ENCODE measurements around the gene C2CD2. TPM values are rescaled to one million over a fixed set of nuclear protein-coding genes. Genes with fewer than 3 reads are reported as not detected.

C2CD2 gene
- total and polyA plus RNA-seq, 2 of the 8 experiments (the other 6 are each of a cell fraction or from before 2014, with no cell fraction given): 10.4 to 13.0 TPM

GRCh38 chr21:41892726-41893125, 61.1 kb downstream of the C2CD2 start:
- H3K27ac ChIP-seq (ENCODE audit: low read depth, low read length): no peak overlapping the region
- H4K5ac ChIP-seq (ENCODE audit: insufficient read length, low read depth, low read length): no peak overlapping the region
- ChIA-PET CTCF (ENCODE audit: partially characterized antibody) (interaction anchor here (2.9 kb wide), 1 partner anchor 15 kb away, joined by 8 read pairs; no protein-coding TSS in a partner anchor), POLR2A (ENCODE audit: partially characterized antibody) (interaction anchor here (2.5 kb wide), 1 partner anchor 13 kb away, joined by 6 read pairs; the partner anchor contains the start of gene PRDM15)
- no peak overlapping the region for H3K4me3 ChIP-seq (ENCODE audit: extremely low read depth in 1 of 4, insufficient read depth in 2 of 4, low read depth in 3 of 4, low read length in 4 of 4)
- H2BK12ac ChIP-seq (ENCODE audit: low read depth, low read length): no peak overlapping the region
- H2BK120ac ChIP-seq (replicated peaks; ENCODE audit: low read depth, low read length): no peak overlapping the region
- no peaks in the 10 kb centered on the region for H3K23me2 ChIP-seq (ENCODE audit: low read depth, low read length)
- peaks cover 0 to 2% of the 10 kb centered on the region in 2 experiments for H4K20me1 ChIP-seq (replicated peaks in 1 of 2; ENCODE audit: control insufficient read depth in 1 of 2, insufficient read depth in 2 of 2, low read length in 2 of 2)
- no peak for FAIRE-seq
- WGBS, 2 experiments (ENCODE audit: extremely low coverage in 1 of 2, insufficient coverage in 1 of 2, insufficient read length in 1 of 2, insufficient replicate concordance in 2 of 2, low coverage in 1 of 2, low lambda C conversion rate in 2 of 2, missing lambda C conversion rate in 1 of 2): 90% methylated on average over 15 of the region's 16 CpGs; no CpG with 5 or more reads in 1 of the 2 experiments
- no peak overlapping the region for H2AFZ ChIP-seq (ENCODE audit: low read length)
- H3K9me3 ChIP-seq (ENCODE audit: insufficient read depth in 2 of 2, low read depth in 1 of 2, low read length in 1 of 2): no peaks in the 10 kb centered on the region
- H4K8ac ChIP-seq (ENCODE audit: extremely low read depth, insufficient read depth, low read length): peak overlapping the region; percentile 52; the same call in 1 of the 2 replicates
- H3K56ac ChIP-seq (replicated peaks; ENCODE audit: insufficient read length, low read depth, low read length): no peak overlapping the region
- H3K36me3 ChIP-seq (ENCODE audit: control insufficient read depth in 2 of 4, insufficient read depth in 4 of 4, low read length in 3 of 4): peaks cover 0 to 2% (median 0%) of the 10 kb centered on the region in 4 experiments; a peak in 1 of 8 replicates
- H3K18ac ChIP-seq (ENCODE audit: extremely low read depth, low read length): no peak overlapping the region; the same call in 1 of the 2 replicates
- H2AK5ac ChIP-seq (ENCODE audit: low read depth, low read length): no peak overlapping the region
- H2BK5ac ChIP-seq (ENCODE audit: low read depth, low read length): no peak overlapping the region
- H3K4me1 ChIP-seq (replicated peaks in 1 of 4; ENCODE audit: control insufficient read depth in 3 of 4, insufficient read depth in 4 of 4, low read length in 3 of 4): peaks cover 4 to 17% (median 14%) of the 10 kb centered on the region in 4 experiments
- TF ChIP-seq, protein P1, sequence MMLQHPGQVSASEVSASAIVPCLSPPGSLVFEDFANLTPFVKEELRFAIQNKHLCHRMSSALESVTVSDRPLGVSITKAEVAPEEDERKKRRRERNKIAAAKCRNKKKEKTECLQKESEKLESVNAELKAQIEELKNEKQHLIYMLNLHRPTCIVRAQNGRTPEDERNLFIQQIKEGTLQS (IDR thresholded peaks at IDR 0.05; ENCODE audit: insufficient read depth, low read depth, low read length): no peak
- no peak for TF ChIP-seq TBP (IDR thresholded peaks at IDR 0.05; ENCODE audit: low read depth, low read length)
- TF ChIP-seq HDAC2 (IDR thresholded peaks at IDR 0.05; ENCODE audit: borderline replicate concordance in 1 of 2, low read depth in 2 of 2, low read length in 2 of 2): no peak
- no peak for TF ChIP-seq SP4 (IDR thresholded peaks at IDR 0.05; ENCODE audit: low read length)
- TF ChIP-seq SIRT6 (IDR thresholded peaks at IDR 0.05; ENCODE audit: low read length): no peak
- no peak for TF ChIP-seq HDAC6 (IDR thresholded peaks at IDR 0.05; ENCODE audit: low read depth, low read length)
- no peak for TF ChIP-seq CBX8 (IDR thresholded peaks at IDR 0.05; ENCODE audit: borderline replicate concordance, low read depth, low read length)
- no peak for TF ChIP-seq CEBPB (IDR thresholded peaks at IDR 0.05; ENCODE audit: low read depth, low read length)
- no peak for TF ChIP-seq KDM4A (IDR thresholded peaks at IDR 0.05; ENCODE audit: low read depth, low read length, severe bottlenecking)
- TF ChIP-seq JUN (IDR thresholded peaks at IDR 0.05; ENCODE audit: low read depth, low read length): no peak
- no peak for TF ChIP-seq NANOG (IDR thresholded peaks at IDR 0.05; ENCODE audit: insufficient read depth, low read depth, low read length, poor library complexity, severe bottlenecking)
- H3K27me3 ChIP-seq (replicated peaks in 1 of 4; ENCODE audit: control insufficient read depth in 3 of 4, extremely low read depth in 1 of 4, insufficient read depth in 3 of 4, low read length in 3 of 4): no peaks in the 10 kb centered on the region
- H4K91ac ChIP-seq (replicated peaks; ENCODE audit: insufficient read length, low read length): no peak overlapping the region
- H3K79me1 ChIP-seq (ENCODE audit: low read depth, low read length): no peaks in the 10 kb centered on the region
- no peak for DNase-seq (ENCODE audit: low read depth in 1 of 2, low spot score in 2 of 2)
- H2BK20ac ChIP-seq (ENCODE audit: low read length): no peak overlapping the region
- no peak overlapping the region for H3K14ac ChIP-seq (ENCODE audit: insufficient read length)
- no peak overlapping the region for H3K4ac ChIP-seq (replicated peaks; ENCODE audit: insufficient read length, low read depth, low read length)
- H3K9ac ChIP-seq (replicated peaks in 1 of 4; ENCODE audit: extremely low read depth in 1 of 4, low read depth in 3 of 4, low read length in 3 of 4): no peak overlapping the region
- H3K79me2 ChIP-seq (ENCODE audit: control insufficient read depth in 1 of 2, insufficient read depth in 2 of 2, low read length in 2 of 2): no peaks in the 10 kb centered on the region
- no peak overlapping the region for H3K23ac ChIP-seq (ENCODE audit: insufficient read length)
- H3K4me2 ChIP-seq (ENCODE audit: insufficient read depth in 1 of 2, low read depth in 2 of 2, low read length in 2 of 2): no peak overlapping the region
- no peak overlapping the region for H2BK15ac ChIP-seq (ENCODE audit: low read length)
